Body of pancreas (tissue), 4 donors: ENCODE results near the gene MED27. TPM values are rescaled to one million over a fixed set of nuclear protein-coding genes. Genes with fewer than 3 reads are reported as not detected.

ENCODE experiments used
- ATAC-seq: fragments of 150-250 bp; one replicate; pipeline ENCODE4 v1.9.1; 2016
- DNase-seq, 4 donors: peaks; one replicate each; pipeline ENCODE4 v3.0.0-alpha.2; 2019
- H3K27ac ChIP-seq, 4 donors: fragments of 200-600 bp; sonication (generic); 1 replicate in 3 of 4; 2 replicates in 1 of 4; pipeline versions ENCODE4 v1.5.1 to v1.6.1; 2016 to 2019; ENCODE audit warnings: mild to moderate bottlenecking in 1 of 4, mixed read lengths in 1 of 4, moderate library complexity in 1 of 4
- H3K27me3 ChIP-seq, 2 donors: fragments of 200-600 bp; sonication (generic); one replicate each; pipeline ENCODE4 v1.6.0; 2016; ENCODE audit warnings: mild to moderate bottlenecking in 1 of 2
- H3K36me3 ChIP-seq, 2 donors: fragments of 200-600 bp; sonication (generic); replicated peaks in 1 of 2; 2 replicates each; pipeline ENCODE4 v1.5.1; 2016; ENCODE audit warnings: low read depth in 2 of 2; ENCODE audit not compliant: insufficient read depth in 1 of 2
- H3K4me1 ChIP-seq: fragments of 200-600 bp; sonication (generic); one replicate; pipeline ENCODE4 v1.6.0; 2016
- H3K4me3 ChIP-seq, 2 donors: fragments of 200-600 bp; sonication (generic); 1 replicate in 1 of 2; 2 replicates in 1 of 2; pipeline ENCODE4 v1.5.1; 2016 to 2019
- H3K9me3 ChIP-seq, 3 donors: fragments of 200-600 bp; sonication (generic); 1 replicate in 2 of 3; 2 replicates in 1 of 3; pipeline ENCODE4 v1.5.1; 2016
- CTCF ChIP-seq, 7 experiments: fragments of 450-650 bp in 4 of 7; fragments of 200-600 bp in 3 of 7; sonication (generic) in 3 of 7; IDR thresholded peaks; one replicate each; pipeline ENCODE4 v1.5.1; 2016 to 2019; ENCODE audit warnings: antibody characterized with exemption in 7 of 7
- POLR2A ChIP-seq, 3 donors: fragments of 450-650 bp; IDR thresholded peaks; one replicate each; pipeline ENCODE4 v1.6.1; 2016; ENCODE audit warnings: antibody characterized with exemption in 3 of 3, mild to moderate bottlenecking in 2 of 3
- WGBS, 2 donors: methylation state at CpG; one replicate each; pipeline ENCODE4 v1.1.5; 2017; 5-methylcytosine and 5-hydroxymethylcytosine counted together
- intact Hi-C: fragments of 100-400 bp; cut with DNase I; formaldehyde crosslinking; loops from one replicate; pipeline ENCODE4 v1.15.1; 2023
- total RNA-seq, 2 donors: library from RNA; depleted of rRNA; stranded (reverse); fragments of >200 nt; gene quantifications; one replicate each; pipeline ENCODE4 v1.1.0, GENCODE V29; 2016

Gene MED27
- total RNA-seq, 2 donors from 2014 or later, result 3.4 to 11.5 TPM

- H3K36me3 ChIP-seq, result peaks cover 0 to 6% of the 10 kb centered on the region in 2 donors
- no peaks in the 10 kb centered on the region for H3K9me3 ChIP-seq
- no peaks in the 10 kb centered on the region for H3K27me3 ChIP-seq
- 84 to 91% methylated on average over 12 of the region's 12 CpGs for WGBS, 2 donors
- no peak overlapping the region for H3K27ac ChIP-seq
- H3K4me1 ChIP-seq, result no peaks in the 10 kb centered on the region
- H3K4me3 ChIP-seq, result no peak overlapping the region
- TF ChIP-seq CTCF (IDR thresholded peaks at IDR 0.05) (no peak), POLR2A (IDR thresholded peaks at IDR 0.05) (no peak)
- ATAC-seq, result no peak
- DNase-seq, result no peak
- intact Hi-C loops, result no loop called here
Observed at GRCh38 chr9:131858147-131858546, 221.5 kb downstream of the MED27 start.

- Histone ChIP-seq H3K36me3 (peaks cover 0 to 6% of the 10 kb centered on the region in 2 donors), H3K27me3 (no peaks in the 10 kb centered on the region), H3K27ac (no peak overlapping the region), H3K4me3 (no peak overlapping the region), H3K9me3 (no peaks in the 10 kb centered on the region), H3K4me1 (no peaks in the 10 kb centered on the region)
- intact Hi-C loops, result no loop called here
- ATAC-seq, result no peak
- WGBS, 2 donors, result 80 to 82% methylated on average over 20 to 21 of the region's 21 CpGs
- no peak for TF ChIP-seq POLR2A (IDR thresholded peaks at IDR 0.05)
- TF ChIP-seq CTCF (IDR thresholded peaks at IDR 0.05), result no peak
- no peak for DNase-seq
Observed at GRCh38 chr9:131856105-131856504, 223.6 kb downstream of the MED27 start.

GRCh38 chr9:131854896-131855613 is 224.6 kb downstream of the MED27 start:
- Histone ChIP-seq H3K4me3 (no peak overlapping the region), H3K4me1 (no peaks in the 10 kb centered on the region), H3K27me3 (no peaks in the 10 kb centered on the region), H3K9me3 (no peaks in the 10 kb centered on the region), H3K36me3 (peaks cover 0 to 3% of the 10 kb centered on the region in 2 donors), H3K27ac (no peak overlapping the region)
- intact Hi-C loops, result no loop called here
- no peak for DNase-seq
- no peak for TF ChIP-seq CTCF (IDR thresholded peaks at IDR 0.05)
- no peak for TF ChIP-seq POLR2A (IDR thresholded peaks at IDR 0.05)
- no peak for ATAC-seq
- 57 to 77% methylated on average over 13 to 21 of the region's 21 CpGs for WGBS, 2 donors

- H3K36me3 ChIP-seq, result no peaks in the 10 kb centered on the region
- H3K27ac ChIP-seq, result no peak overlapping the region
- no peaks in the 10 kb centered on the region for H3K4me1 ChIP-seq
- no peak for DNase-seq
- H3K27me3 ChIP-seq, result no peaks in the 10 kb centered on the region
- WGBS, 2 donors, result 64 to 69% methylated on average over 7 to 8 of the region's 8 CpGs
- H3K9me3 ChIP-seq, result no peaks in the 10 kb centered on the region
- no peak overlapping the region for H3K4me3 ChIP-seq
- no peak for ATAC-seq
- intact Hi-C loops, result no loop called here
- TF ChIP-seq CTCF (IDR thresholded peaks at IDR 0.05), result no peak
- TF ChIP-seq POLR2A (IDR thresholded peaks at IDR 0.05), result no peak
Observed at GRCh38 chr9:131854334-131854733, 225.3 kb downstream of the MED27 start.

GRCh38 chr9:131853434-131853833 is 226.2 kb downstream of the MED27 start:
- no peaks in the 10 kb centered on the region for H3K4me1 ChIP-seq
- no peak overlapping the region for H3K4me3 ChIP-seq
- H3K27ac ChIP-seq, result no peak overlapping the region
- DNase-seq (no peak), ATAC-seq (no peak)
- no peaks in the 10 kb centered on the region for H3K9me3 ChIP-seq
- H3K36me3 ChIP-seq, result no peaks in the 10 kb centered on the region
- intact Hi-C loops, result no loop called here
- no peaks in the 10 kb centered on the region for H3K27me3 ChIP-seq
- WGBS, 2 donors, result 80 to 82% methylated on average over 7 of the region's 7 CpGs
- no peak for TF ChIP-seq POLR2A (IDR thresholded peaks at IDR 0.05)
- no peak for TF ChIP-seq CTCF (IDR thresholded peaks at IDR 0.05)
